NCI-H2029 (cell line): ENCODE results near the gene UMAD1.

Source experiments
- DNase-seq: peaks from one replicate; lab custom pipeline; 2025; lab: John Stamatoyannopoulos, UW

The UMAD1 gene

GRCh38 chr7:7720750-7721621 is 80.4 kb downstream of the UMAD1 start:
- peak; percentile 73 for DNase-seq

DNA sequence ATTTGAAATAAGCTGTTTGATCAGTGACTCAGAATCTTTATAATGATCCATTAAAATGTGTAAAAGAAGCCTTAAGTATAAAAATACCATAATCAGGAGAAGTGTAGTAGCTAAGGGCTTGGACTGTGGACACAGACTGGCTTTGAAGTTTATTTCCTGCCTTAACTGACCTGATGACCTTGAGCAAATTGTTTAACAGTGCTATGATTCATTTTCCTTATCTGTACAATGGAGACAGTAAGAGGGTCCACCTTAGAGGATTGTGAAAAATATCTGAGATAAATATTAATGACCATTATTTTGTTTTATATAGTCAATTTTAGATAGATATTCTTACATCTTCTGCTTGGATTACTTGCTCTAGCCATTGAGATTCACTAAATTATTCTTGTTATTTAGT is 91.2 kb downstream of the UMAD1 start:
- DNase-seq, result no peak

GRCh38 chr7:7732621-7733281 is 92.2 kb downstream of the UMAD1 start:
- no peak for DNase-seq

- no peak for DNase-seq
Observed at GRCh38 chr7:7736671-7737070, 96.1 kb downstream of the UMAD1 start.

DNA sequence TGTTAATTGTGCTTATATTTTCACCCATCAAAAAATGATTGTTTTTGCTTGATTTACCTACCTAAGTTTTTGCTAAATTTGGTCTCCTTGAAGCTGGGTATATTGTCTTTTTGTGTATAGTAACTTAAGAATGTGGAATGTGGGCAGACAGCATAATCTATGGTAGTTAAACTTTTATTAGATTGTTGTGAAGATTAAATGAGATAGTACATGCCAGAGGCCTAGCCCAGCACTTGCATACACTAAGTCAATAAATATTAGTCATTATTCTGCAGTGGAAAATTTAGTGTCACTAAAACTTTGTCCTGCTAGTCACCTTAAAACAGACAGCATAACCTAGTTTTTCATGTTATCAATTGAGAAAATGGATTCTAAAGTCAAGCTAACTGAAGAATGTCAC is 97.1 kb downstream of the UMAD1 start:
- DNase-seq, result no peak

DNA sequence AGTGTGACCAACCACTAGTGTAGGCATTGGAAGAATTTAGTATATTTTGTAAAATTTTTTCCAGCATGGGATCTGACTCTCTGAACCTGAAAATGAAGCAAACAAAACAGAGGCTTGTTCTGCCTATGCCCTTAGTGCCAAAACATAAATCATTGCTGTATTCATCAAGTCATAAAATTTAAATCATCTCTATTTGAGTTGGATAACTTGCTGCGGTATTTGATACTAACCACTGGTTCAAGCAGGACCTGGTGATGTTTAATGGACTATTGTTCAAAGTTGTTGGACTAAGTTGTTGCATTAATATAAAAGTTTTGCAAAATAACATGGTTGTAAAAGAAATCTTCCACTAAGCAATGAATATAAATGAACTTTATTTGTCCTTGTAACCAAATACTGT is 97.6 kb downstream of the UMAD1 start:
- no peak for DNase-seq

- DNase-seq, result no peak
Observed at GRCh38 chr7:7738622-7739021, 98.1 kb downstream of the UMAD1 start.

- DNase-seq, result no peak
Observed at GRCh38 chr7:7739204-7740036, 98.9 kb downstream of the UMAD1 start.

- DNase-seq, result no peak
Observed at GRCh38 chr7:7740037-7740355, 99.4 kb downstream of the UMAD1 start.

- no peak for DNase-seq
Observed at GRCh38 chr7:7742223-7742622, 101.7 kb downstream of the UMAD1 start.

GRCh38 chr7:7745258-7745657 is 104.7 kb downstream of the UMAD1 start:
- no peak for DNase-seq

DNA sequence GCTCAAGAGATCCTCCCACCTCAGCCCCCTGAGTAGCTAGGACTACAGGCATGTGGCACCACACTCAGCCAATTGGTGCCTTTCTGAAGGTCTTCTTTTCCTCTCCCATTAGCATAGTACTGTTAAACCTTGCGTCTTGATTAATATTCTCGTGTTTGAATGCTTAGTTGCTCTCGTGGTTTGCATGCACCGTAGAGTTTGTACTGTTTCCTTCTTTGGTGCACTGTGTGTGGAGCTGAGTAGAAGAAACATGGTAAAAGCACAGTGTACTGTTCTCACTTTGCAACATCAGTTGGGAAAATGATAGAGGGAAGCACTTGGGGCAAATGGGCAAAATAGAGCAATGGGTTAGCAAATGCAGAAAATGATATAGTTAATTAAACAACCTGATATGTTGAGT is 105.4 kb downstream of the UMAD1 start:
- no peak for DNase-seq

DNA sequence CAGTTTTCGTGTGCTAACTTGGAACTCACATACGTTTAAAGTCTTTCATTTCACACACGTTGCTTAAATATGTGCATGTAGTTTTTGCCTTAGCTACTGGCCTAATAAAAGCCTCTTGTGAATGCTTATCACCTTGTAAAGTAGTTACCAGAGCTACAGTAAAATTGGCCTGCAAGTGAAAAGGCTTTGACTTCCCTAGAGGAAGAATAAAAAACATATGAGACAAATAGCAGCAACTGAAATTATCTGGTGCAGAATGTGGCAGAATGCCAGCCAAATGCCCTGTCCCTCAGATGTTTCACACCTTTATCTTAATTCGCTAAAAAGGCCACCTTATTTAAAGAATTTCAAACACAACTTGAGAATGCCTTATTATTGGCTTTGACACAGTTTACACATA is 105.9 kb downstream of the UMAD1 start:
- no peak for DNase-seq

DNA sequence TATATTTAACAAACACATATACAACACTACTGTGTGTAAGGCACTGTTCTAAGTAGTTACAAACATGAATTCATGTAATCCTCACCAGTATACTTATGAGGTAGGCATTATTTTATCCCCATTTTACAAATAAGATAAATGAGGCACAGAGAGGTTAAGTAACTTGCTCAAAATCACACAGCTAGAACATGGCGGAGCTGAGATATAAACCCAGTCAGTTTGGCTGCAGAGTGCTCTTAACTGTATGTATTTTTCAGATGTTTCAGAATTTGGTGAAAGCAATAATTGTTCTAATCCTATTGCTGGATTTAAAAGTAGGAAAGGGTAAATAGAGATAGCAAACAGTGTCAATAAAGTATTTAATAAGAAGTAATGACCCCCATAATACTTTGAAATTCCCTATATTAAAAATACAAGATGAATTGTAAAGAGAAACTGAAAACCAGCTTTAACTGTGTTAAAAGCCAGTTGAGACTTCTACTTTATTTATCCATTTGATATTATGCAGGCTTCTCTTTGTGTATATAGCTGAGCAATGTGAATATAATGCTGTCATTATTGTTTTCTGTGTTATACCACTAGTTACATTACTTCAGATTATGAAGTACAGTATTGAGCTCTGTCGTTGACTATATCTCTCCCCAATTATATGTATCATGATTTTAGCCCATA is 110.2 kb downstream of the UMAD1 start:
- DNase-seq, result no peak

- peak; percentile 34 for DNase-seq
Observed at GRCh38 chr7:7751243-7752092, 110.9 kb downstream of the UMAD1 start.

- no peak for DNase-seq
Observed at GRCh38 chr7:7756577-7756976, 116.0 kb downstream of the UMAD1 start.

DNA sequence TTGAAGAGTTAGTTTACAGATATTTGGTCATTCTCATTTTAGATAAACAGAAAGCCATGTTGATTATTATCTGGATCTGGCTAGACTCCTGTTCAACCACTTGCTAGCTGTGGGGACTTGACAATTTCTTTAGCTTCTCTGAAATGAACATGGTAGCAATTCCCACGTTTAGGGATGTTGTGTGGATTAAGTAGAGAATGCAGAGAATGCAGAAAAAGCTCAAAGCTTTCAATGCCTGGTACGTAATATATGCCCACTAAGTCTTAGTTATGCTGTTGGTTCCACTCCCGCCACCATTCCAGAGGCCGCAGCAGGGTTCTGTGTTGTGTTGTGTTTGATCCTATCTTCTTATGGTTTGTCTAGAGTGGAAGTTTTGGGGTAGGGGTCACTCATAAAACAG is 117.0 kb downstream of the UMAD1 start:
- DNase-seq, result no peak

- DNase-seq, result peak; percentile 44
Observed at GRCh38 chr7:7761340-7761973, 120.9 kb downstream of the UMAD1 start.

- no peak for DNase-seq
Observed at GRCh38 chr7:7761974-7762779, 121.6 kb downstream of the UMAD1 start.
